Limb (tissue), 2 donors: ENCODE data around the gene PXMP4.

Experiments used
- DNase-seq, 2 donors: peaks; one replicate each; pipeline ENCODE4 v3.0.0-alpha.2; 2016; ENCODE audit errors: extremely low spot score in 2 of 2

PXMP4 gene

GRCh38 chr20:33732166-33732970, 12.3 kb upstream of the PXMP4 start:
- peak in 1 of 2 donors; percentile 88 for DNase-seq

GRCh38 chr20:33731693-33732165, 11.6 kb upstream of the PXMP4 start, which contains the start of gene ZNF341:
Gene ZNF341, plus strand, starts transcription at chr20:33731996. Its CDS starts 26 bp downstream, at chr20:33732022.
- peak in 1 of 2 donors; percentile 96 for DNase-seq

GRCh38 chr20:33730946-33731692, 11.0 kb upstream of the PXMP4 start:
- DNase-seq, result no peak

DNA sequence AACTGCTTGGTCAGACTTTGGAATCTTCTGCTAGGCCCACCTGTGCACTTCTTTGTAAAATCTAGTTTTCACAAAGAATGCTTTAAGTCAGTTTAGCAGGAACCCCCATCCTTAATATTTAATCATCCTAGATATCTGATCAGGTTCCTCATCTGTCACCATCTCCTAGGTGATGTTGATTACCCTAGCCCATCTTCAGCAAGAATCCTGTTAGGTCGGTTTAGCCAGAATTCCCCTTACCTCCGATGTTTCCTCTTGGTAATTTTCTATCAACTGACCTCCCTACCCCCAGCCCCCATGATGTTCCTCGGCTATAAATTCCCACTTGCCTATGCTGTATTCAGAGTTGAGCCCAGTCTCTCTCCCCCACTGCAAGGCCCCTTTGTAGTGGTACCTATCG, 9.0 kb upstream of the PXMP4 start:
- DNase-seq, result no peak

DNA sequence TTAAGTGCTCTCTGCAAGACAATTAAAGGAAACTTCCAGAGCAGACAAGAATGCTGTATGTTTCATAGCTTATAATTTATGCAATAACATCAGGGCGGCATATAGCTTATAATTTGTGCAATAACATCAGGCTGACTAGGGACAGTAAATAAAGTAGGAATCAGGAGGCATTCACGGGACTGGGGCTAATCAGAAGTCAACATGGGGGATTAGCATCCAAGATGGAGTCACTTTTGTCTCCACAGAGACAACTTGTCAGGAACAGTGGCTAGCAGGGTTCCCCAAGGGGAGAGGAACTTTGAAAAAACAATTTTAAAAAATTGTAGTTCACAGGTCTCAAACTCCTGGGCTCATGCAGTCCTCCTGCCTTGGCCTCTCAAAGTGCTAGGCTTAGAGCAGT, 8.4 kb upstream of the PXMP4 start:
- no peak for DNase-seq

- DNase-seq, result no peak
Observed at GRCh38 chr20:33727806-33728205, 7.7 kb upstream of the PXMP4 start.

DNA sequence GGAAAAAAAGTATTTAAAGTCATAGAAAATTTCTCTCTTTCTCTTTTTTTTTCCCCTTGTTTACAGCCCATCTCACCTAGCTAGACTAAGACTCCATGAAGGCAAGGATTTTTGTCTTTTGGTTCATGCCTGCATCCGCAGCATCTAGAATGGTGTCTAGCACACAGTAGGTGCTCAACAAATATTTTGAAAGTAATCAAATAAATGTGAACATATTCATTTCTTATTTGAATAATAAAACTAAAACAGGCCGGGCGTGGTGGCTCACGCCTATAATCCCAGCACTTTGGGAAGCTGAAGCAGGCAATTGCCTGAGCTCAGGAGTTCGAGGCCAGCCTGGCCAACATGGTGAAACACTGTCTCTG, 7.0 kb upstream of the PXMP4 start:
- no peak for DNase-seq

- no peak for DNase-seq
Observed at GRCh38 chr20:33725607-33726264, 5.6 kb upstream of the PXMP4 start.

DNA sequence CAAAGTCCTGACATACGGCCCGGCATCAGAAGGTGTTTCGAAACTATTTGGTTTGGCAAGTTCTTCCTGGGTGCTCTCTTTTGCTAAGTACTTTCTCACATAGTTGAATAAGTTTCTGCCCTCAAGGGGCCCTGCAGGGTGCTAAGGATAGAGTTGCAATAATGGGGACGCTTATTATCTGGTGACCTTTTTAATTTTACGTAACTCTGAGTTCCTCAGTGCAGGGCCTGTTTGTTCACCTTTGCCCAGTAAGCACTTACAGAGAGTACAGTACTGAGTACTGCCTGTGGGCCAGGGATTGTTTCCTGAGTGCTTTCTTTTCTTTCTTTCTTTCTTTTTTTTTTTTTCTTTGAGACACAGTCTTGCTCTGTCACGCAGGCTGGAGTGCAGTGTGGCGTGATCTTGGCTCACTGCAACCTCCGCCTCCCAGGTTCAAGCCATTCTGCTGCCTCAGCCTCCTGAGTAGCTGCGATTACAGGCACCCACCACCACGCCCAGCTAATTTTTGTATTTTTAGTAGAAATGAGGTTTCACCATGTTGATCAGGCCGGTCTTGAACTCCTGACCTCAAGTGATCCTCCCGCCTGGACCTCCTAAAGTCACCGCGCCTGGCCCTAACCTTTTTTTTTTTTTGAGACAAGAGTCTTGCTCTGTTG, 4.5 kb upstream of the PXMP4 start:
- DNase-seq, result no peak

DNA sequence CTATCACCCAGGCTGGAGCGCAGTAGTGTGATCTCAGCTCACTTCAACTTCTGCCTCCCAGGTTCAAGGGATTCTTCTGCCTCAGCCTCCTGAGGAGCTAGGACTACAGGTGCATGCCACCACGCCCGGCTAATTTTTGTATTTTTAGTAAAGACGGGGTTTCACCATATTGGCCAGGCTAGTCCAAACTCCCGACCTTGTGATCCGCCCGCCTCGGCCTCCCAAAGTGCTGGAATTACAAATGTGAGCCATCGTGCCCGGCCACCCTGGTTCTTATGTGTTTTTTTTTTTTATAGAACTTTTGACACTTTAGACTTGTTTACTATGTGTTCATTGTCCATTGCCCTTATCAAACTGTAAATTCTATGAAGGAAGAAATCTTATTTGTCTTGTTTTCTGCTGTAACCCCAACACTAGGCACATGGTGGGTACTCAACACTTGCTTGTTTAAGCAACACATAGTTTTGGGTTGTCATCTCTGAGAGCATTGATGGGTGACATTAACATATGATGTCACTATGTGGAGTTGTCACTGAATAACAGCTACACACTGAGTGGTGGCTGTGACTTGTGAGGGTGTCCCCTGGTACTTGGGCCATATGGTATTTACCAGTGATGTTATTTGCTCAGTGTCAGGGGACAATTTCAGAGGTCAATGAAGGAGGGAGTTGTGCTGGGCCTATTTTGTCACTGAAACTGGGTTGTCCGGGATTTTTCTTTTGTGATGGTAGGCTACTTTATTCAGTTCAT, 1.5 kb upstream of the PXMP4 start:
- DNase-seq, result no peak

DNA sequence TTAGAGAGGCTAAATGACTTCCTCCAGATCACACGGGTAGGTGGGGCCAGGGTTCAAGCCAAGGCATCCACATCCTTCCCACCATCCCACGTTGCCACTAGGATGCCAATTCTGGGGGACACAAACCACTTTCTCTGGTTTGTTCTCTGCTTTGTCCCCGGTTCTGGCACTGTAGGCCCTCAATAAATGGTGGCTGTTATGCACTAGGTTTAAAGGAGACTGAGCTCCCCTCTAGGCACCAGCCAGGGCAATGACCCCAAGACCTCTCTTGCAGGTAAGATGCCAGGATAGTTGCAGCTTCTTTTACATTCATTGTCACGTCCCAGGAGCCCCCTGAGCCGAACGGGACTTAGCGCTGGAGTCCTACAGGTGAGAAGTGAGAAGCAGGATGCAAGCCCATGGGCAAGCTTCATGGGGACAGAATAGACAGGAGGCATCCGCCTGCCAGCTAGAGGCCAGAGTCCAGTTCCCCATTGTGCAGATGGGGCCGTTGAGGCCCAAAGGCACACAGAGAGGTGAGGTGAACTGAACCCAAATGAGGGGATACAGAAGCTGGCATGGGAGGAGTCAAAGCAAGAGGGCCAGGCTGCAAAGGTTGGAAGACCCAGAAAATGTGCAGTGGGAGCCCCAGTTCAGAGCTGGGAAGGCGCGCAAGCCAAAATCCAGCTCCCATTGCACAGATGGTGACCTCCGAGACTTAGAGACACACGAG, 677 bp downstream of the PXMP4 start:
- DNase-seq, result no peak

DNA sequence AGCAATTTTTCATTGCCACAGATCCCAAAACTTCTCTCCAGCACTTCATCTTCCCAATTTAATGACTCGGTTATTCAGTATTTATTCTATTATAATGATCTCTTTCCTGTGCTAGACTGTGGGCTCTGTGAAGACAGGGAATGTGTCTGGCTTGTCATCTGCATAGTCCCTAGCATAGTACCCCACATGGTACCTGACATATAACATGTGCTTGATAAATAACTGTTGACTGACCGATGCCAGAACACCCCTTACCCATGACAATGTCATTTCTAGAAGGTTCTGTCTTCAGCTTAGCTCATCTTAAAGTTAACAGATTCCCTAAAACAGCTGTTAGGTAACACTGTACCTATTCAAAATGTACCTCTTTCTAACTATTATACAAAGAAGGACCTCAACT, 3.6 kb downstream of the PXMP4 start:
- DNase-seq, result no peak

GRCh38 chr20:33713865-33714367, 6.2 kb downstream of the PXMP4 start:
- DNase-seq, result no peak

DNA sequence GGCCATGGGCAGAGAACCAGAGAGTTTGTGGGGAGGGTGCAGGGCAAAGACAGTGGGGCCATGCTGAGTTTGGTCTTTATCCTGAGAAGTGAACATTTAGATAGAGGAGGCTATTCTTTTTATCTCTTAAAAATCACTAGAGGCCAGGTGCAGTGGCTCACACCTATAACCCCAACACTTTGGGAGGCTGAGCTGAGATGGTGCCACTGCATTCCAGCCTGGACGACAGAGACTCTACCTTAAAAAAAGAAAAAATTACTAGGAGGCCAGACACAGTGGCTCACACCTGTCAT, 8.7 kb downstream of the PXMP4 start:
- DNase-seq, result no peak

DNA sequence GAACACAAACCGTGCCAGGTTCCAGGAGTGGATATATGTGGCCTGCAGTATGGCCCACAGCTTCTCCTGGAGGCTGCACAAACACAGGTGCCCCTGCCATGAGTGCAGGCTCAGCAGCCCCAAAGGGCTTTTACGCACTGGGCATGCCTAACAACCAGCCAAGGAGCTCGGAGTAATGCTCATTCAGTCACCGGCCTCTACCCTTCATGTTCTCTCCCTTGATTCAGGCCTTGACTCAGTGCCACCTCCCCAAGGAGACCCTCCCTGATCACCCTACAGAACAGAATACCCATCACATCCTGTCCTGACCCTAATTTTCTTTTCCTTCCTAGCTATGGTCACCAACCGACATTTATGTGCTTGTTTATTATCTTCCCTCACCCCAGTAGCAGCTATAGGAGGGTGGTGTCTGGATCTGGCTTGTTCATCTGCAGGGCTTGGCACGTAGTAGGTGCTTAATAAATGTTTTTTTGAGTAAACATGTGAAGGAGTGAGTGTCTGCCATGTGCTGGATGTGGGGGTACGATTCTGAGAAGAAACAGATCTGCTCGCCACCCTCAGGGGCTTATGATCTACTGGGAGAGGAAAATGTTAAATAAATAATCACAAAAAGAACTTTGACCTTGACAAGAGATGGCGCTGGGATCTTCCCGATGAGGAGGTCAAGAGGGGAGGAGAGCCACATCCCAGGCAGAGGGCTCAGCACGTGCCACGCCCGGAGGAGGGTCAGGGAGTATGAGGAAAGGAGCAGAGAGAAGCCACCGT, 9.2 kb downstream of the PXMP4 start:
- no peak for DNase-seq

GRCh38 chr20:33709905-33710541, 10.1 kb downstream of the PXMP4 start:
- no peak for DNase-seq

GRCh38 chr20:33709398-33709797, 10.7 kb downstream of the PXMP4 start:
- DNase-seq, result no peak

- no peak for DNase-seq
Observed at GRCh38 chr20:33707668-33708067, 12.4 kb downstream of the PXMP4 start.
